ENCODE measurements around the gene CROCC2. TPM values are rescaled to one million over a fixed set of nuclear protein-coding genes. Genes with fewer than 3 reads are reported as not detected.

The CROCC2 gene
- total RNA-seq, 4 donors from 2014 or later, result 0.79 to 2.6 (median 1.8) TPM; not detected in 1

- H3K4me3 ChIP-seq, result no peak overlapping the region
- H3K9me3 ChIP-seq, result no peaks in the 10 kb centered on the region
- no peak for DNase-seq
- no peak for TF ChIP-seq POLR2A (IDR thresholded peaks at IDR 0.05)
- TF ChIP-seq CTCF (IDR thresholded peaks at IDR 0.05), result no peak
- peak overlapping the region; percentile 79 to 91 for H3K27ac ChIP-seq
- peaks cover 5 to 21% of the 10 kb centered on the region in 2 donors for H3K4me1 ChIP-seq
- intact Hi-C loops (cut with DNase I; ENCODE audit: low total_unique reads), result no loop called here
- H3K27me3 ChIP-seq, result no peaks in the 10 kb centered on the region
- H3K36me3 ChIP-seq, result no peaks in the 10 kb centered on the region
These were observed 59.8 kb downstream of the CROCC2 start for GRCh38 chr2:240965905-240966456.

- peak in 1 of 2 donors; percentile 16 for DNase-seq
- no peak for TF ChIP-seq CTCF (IDR thresholded peaks at IDR 0.05)
- TF ChIP-seq POLR2A (IDR thresholded peaks at IDR 0.05), result no peak
- Histone ChIP-seq H3K27me3 (no peaks in the 10 kb centered on the region), H3K36me3 (no peaks in the 10 kb centered on the region), H3K4me1 (peaks cover 0 to 19% of the 10 kb centered on the region in 2 donors), H3K9me3 (no peaks in the 10 kb centered on the region), H3K4me3 (no peak overlapping the region), H3K27ac (no peak overlapping the region)
- intact Hi-C loops (cut with DNase I; ENCODE audit: low total_unique reads), result no loop called here
These were observed 60.3 kb downstream of the CROCC2 start for GRCh38 chr2:240966457-240966905.

DNA sequence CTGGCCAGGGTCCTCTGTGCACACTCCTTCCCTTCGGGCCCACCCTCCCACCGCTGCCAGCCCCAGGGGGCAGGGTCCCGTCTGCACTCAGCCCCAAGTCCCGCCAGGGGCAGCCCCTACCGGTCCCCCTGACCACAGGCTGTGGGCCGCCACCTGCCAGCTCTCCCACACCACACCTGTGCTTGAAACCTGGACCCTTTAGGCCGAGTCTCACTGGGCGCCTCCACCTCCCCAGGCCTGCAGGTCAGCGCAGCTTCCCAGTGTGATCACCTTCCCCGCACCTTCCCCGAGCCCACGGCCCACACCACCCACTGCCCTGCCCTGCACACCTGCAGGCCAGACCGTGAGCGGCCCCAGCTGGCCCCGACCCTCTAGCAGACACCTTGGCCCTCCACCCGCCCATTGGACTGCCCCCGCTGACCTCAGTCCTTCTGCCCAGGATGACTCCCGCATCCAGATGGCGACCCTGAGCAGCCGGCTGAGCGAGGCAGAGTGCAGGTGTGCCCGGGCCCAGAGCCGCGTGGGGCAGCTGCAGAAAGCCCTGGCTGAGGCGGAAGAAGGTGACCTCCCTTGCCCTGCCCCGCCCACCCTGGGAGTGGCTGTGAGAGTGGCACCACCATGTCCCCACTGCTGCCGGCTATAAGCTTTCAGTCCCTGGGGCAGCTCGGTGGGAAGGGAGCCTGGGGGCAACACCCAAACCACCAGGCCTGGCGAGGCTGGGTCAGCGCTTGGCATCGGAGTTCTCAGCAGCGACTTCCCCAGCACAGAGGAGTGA lies 61.0 kb downstream of the CROCC2 start:
- H3K36me3 ChIP-seq, result no peaks in the 10 kb centered on the region
- TF ChIP-seq CTCF (IDR thresholded peaks at IDR 0.05) (no peak), POLR2A (IDR thresholded peaks at IDR 0.05) (no peak)
- peaks cover 0 to 13% of the 10 kb centered on the region in 2 donors for H3K4me1 ChIP-seq
- H3K27me3 ChIP-seq, result no peaks in the 10 kb centered on the region
- H3K4me3 ChIP-seq, result no peak overlapping the region
- DNase-seq, result peak in 1 of 2 donors; percentile 17
- H3K27ac ChIP-seq, result no peak overlapping the region
- intact Hi-C loops (cut with DNase I; ENCODE audit: low total_unique reads), result no loop called here
- no peaks in the 10 kb centered on the region for H3K9me3 ChIP-seq

- no peak for TF ChIP-seq CTCF (IDR thresholded peaks at IDR 0.05)
- no peak for TF ChIP-seq POLR2A (IDR thresholded peaks at IDR 0.05)
- Histone ChIP-seq H3K9me3 (no peaks in the 10 kb centered on the region), H3K27ac (no peak overlapping the region), H3K27me3 (no peaks in the 10 kb centered on the region), H3K4me1 (peaks cover 0 to 6% of the 10 kb centered on the region in 2 donors), H3K36me3 (no peaks in the 10 kb centered on the region), H3K4me3 (no peak overlapping the region)
- intact Hi-C loops (cut with DNase I; ENCODE audit: low total_unique reads), result no loop called here
- no peak for DNase-seq
These were observed 61.8 kb downstream of the CROCC2 start for GRCh38 chr2:240967681-240968621.
